ENCODE measurements around the gene RTEL1. TPM values are rescaled to one million over a fixed set of nuclear protein-coding genes. Genes with fewer than 3 reads are reported as not detected.

Gene RTEL1
- total RNA-seq, 2 donors from 2014 or later: 4.8 to 9.2 TPM

GRCh38 chr20:63687419-63688178, 29.5 kb downstream of the RTEL1 start:
- no peak for DNase-seq (ENCODE audit: low spot score)
- no peak for TF ChIP-seq CTCF (IDR thresholded peaks at IDR 0.05)
- Histone ChIP-seq H3K4me1 (peaks cover 0 to 53% of the 10 kb centered on the region in 2 donors), H3K27me3 (no peaks in the 10 kb centered on the region), H3K4me3 (peak overlapping the region in 1 of 2 donors; percentile 18), H3K27ac (peak overlapping the region; percentile 76 to 81), H3K9me3 (no peaks in the 10 kb centered on the region), H3K36me3 (no peaks in the 10 kb centered on the region)

DNA sequence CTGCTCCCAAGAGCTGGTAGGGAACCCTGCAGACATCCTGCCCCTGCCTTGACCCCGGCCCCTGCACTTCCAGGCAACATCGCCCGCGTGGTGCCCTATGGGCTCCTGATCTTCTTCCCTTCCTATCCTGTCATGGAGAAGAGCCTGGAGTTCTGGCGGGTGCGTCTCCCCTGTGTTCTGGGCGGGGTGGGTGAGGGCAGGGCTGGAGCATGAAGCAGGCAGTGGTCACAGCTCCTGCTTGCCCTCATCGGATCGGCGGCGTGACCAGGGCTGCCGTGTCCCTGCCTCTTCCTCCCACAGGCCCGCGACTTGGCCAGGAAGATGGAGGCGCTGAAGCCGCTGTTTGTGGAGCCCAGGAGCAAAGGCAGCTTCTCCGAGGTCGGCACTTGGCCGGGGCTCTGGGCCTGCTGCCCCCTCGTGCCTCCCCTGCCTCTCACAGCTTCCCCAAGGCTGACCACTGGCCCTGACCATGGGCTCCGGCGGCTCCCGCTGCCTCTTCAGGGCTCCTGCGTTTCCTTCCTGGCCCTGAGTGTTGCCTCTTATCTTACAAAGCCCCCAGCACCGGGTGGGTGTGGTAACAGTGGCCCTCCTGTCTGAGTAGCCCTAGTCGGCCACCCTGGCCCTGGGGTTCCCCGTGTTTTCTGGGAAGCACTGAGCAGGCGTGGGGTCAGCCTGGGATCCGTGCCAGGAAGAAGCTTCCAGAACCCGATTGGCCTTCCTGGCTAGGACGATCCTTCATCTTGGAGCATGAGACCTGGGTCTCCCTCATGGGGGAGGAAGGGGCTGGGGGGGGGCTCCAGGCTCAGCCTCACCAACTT, 30.3 kb downstream of the RTEL1 start:
- Histone ChIP-seq H3K27me3 (no peaks in the 10 kb centered on the region), H3K4me3 (no peak overlapping the region), H3K27ac (peak overlapping the region; percentile 76 to 81), H3K36me3 (no peaks in the 10 kb centered on the region), H3K9me3 (no peaks in the 10 kb centered on the region), H3K4me1 (peaks cover 0 to 44% of the 10 kb centered on the region in 2 donors)
- no peak for TF ChIP-seq CTCF (IDR thresholded peaks at IDR 0.05)
- no peak for DNase-seq (ENCODE audit: low spot score)

DNA sequence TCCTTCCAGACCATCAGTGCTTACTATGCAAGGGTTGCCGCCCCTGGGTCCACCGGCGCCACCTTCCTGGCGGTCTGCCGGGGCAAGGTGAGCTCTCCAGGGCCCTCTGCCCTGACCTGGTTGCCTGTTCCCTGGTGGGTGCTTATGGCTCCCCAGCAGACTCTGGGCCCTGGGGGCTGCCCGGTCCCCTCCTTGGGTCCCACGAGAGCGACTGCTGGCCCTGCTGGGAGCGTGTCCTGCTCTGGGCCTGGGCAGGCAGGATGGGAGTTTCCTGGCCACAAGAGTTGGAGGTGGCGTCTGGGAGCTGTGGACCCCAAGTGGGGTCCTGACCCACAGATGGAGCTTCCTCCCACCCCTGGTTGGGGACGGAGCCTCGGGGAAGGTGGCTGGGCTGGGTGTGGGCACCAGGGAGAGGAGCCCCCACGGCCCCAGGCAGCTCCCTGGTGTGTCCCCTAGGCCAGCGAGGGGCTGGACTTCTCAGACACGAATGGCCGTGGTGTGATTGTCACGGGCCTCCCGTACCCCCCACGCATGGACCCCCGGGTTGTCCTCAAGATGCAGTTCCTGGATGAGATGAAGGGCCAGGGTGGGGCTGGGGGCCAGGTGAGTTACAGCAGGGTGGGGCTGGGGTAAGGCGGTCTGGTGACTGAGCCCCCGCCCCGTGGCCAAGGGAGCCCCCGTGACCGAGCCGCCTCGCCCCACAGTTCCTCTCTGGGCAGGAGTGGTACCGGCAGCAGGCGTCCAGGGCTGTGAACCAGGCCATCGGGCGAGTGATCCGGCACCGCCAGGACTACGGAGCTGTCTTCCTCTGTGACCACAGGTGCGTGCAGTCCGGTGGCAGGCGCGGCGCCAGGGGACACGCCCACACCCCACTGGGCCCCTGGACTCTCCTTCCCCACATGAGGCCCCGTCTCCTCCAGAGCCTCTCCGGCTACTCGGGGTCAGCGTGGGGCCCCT, 31.2 kb downstream of the RTEL1 start:
- TF ChIP-seq CTCF (IDR thresholded peaks at IDR 0.05): no peak
- Histone ChIP-seq H3K36me3 (peaks cover 1% of the 10 kb centered on the region), H3K9me3 (no peaks in the 10 kb centered on the region), H3K4me1 (peaks cover 0 to 43% of the 10 kb centered on the region in 2 donors), H3K27me3 (no peaks in the 10 kb centered on the region), H3K27ac (peak overlapping the region; percentile 76 to 81), H3K4me3 (no peak overlapping the region)
- DNase-seq (ENCODE audit: low spot score): no peak

DNA sequence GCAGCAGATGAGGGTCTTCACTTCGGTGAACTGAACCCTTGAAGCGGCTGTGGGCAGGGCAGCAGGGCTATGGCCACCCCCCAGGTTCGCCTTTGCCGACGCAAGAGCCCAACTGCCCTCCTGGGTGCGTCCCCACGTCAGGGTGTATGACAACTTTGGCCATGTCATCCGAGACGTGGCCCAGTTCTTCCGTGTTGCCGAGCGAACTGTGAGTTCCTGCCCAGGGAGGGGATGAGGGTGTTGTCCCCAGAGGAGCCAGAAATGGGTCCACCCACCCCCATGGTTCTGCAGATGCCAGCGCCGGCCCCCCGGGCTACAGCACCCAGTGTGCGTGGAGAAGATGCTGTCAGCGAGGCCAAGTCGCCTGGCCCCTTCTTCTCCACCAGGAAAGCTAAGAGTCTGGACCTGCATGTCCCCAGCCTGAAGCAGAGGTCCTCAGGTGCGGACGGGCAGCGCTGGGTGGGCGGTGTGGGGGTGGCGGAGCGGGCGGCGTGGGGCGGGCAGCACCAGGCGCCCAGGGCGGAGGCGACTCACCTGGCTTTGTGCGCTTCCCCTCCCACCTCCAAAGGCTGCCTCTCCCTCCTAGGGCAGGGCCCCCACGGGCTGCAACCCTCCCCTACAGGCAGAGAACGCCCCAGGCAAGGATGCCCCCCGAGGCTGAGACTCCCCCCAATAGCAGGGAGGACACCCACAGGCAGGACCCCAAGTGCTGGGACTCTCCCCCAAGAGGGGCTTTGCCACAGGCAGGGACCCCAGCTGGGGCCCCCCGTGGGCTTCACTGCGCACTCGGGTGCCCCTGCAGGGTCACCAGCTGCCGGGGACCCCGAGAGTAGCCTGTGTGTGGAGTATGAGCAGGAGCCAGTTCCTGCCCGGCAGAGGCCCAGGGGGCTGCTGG, 32.1 kb downstream of the RTEL1 start:
- peaks cover 0 to 46% of the 10 kb centered on the region in 2 donors for H3K4me1 ChIP-seq
- H3K27ac ChIP-seq: no peak overlapping the region
- DNase-seq (ENCODE audit: low spot score): no peak
- H3K27me3 ChIP-seq: no peaks in the 10 kb centered on the region
- H3K4me3 ChIP-seq: no peak overlapping the region
- no peaks in the 10 kb centered on the region for H3K9me3 ChIP-seq
- H3K36me3 ChIP-seq: peaks cover 11% of the 10 kb centered on the region
- no peak for TF ChIP-seq CTCF (IDR thresholded peaks at IDR 0.05)

Data from right atrium auricular region (tissue), 2 donors.